SK-N-SH treated with all-trans-retinoic acid at 6 μM for 48 hours (cell line): ENCODE results near the gene MYH11.

ENCODE experiments used
- ATAC-seq: fragments of 200-7000 bp; cut with Tn5 transposase; 3 replicates; pipeline ENCODE4 v1.9.1; 2020; ENCODE audit warnings: mild to moderate bottlenecking, moderate library complexity
- ARNTL ChIP-seq: fragments of 450-650 bp; formaldehyde crosslinking; IDR thresholded peaks from 2 replicates; pipeline ENCODE4 v1.5.0; 2020; ENCODE audit warnings: low read depth, mild to moderate bottlenecking, moderate library complexity, borderline replicate concordance
- BACH2 ChIP-seq: fragments of 250-450 bp; sonication (Bioruptor Pico); IDR thresholded peaks from 2 replicates; pipeline ENCODE4 v1.9.0; 2021; ENCODE audit warnings: mild to moderate bottlenecking, borderline replicate concordance
- CSDC2 ChIP-seq: fragments of 250-450 bp; sonication (Bioruptor Pico); IDR thresholded peaks from 2 replicates; pipeline ENCODE4 v1.5.0; 2020; ENCODE audit warnings: mild to moderate bottlenecking, moderate library complexity
- ESRRG ChIP-seq: fragments of 250-450 bp; sonication (Bioruptor Pico); IDR thresholded peaks from 2 replicates; pipeline ENCODE4 v1.6.1; 2021; ENCODE audit warnings: mild to moderate bottlenecking
- GLIS3 ChIP-seq: fragments of 250-450 bp; sonication (Bioruptor Pico); IDR thresholded peaks from 2 replicates; pipeline ENCODE4 v1.5.0; 2020; ENCODE audit warnings: mild to moderate bottlenecking, moderate library complexity
- ISL1 ChIP-seq: fragments of 250-450 bp; sonication (Bioruptor Pico); IDR thresholded peaks from 2 replicates; pipeline ENCODE4 v2.1.2; 2022; ENCODE audit warnings: mild to moderate bottlenecking, moderate library complexity
- OSR1 ChIP-seq: fragments of 250-450 bp; sonication (Bioruptor Pico); IDR thresholded peaks from 2 replicates; pipeline ENCODE4 v1.8.0; 2022; ENCODE audit warnings: moderate library complexity, mild to moderate bottlenecking, inconsistent platforms
- PPARA ChIP-seq: fragments of 250-450 bp; sonication (Bioruptor Pico); IDR thresholded peaks from 2 replicates; pipeline ENCODE4 v1.5.0; 2020; ENCODE audit warnings: mild to moderate bottlenecking, borderline replicate concordance
- RARB ChIP-seq: fragments of 250-450 bp; sonication (Bioruptor Pico); IDR thresholded peaks from 2 replicates; pipeline ENCODE4 v1.8.0; 2021; ENCODE audit warnings: mild to moderate bottlenecking, moderate library complexity
- SNAI2 ChIP-seq: fragments of 250-450 bp; sonication (Bioruptor Pico); IDR thresholded peaks from 2 replicates; pipeline ENCODE4 v1.5.0; 2020; ENCODE audit warnings: mild to moderate bottlenecking, moderate library complexity
- TCF4 ChIP-seq: fragments of 250-450 bp; sonication (Bioruptor Pico); IDR thresholded peaks from 2 replicates; pipeline ENCODE4 v1.8.0; 2021; ENCODE audit warnings: mild to moderate bottlenecking, moderate library complexity, borderline replicate concordance
- TOX ChIP-seq: fragments of 250-450 bp; sonication (Bioruptor Pico); IDR thresholded peaks from 2 replicates; pipeline ENCODE4 v1.8.0; 2021; ENCODE audit warnings: mild to moderate bottlenecking, moderate library complexity, borderline replicate concordance
- ZC3H10 ChIP-seq: fragments of 250-450 bp; sonication (Bioruptor Pico); IDR thresholded peaks from 2 replicates; pipeline ENCODE4 v1.5.1; 2021; ENCODE audit warnings: mild to moderate bottlenecking, moderate library complexity
- ZFP3 ChIP-seq: fragments of 250-450 bp; sonication (Bioruptor Pico); IDR thresholded peaks from 2 replicates; pipeline ENCODE4 v1.5.0; 2020; ENCODE audit warnings: mild to moderate bottlenecking, moderate library complexity
- ZFP30 ChIP-seq: fragments of 450-650 bp; formaldehyde crosslinking; IDR thresholded peaks from 2 replicates; pipeline ENCODE4 v1.5.0; 2022; ENCODE audit warnings: mild to moderate bottlenecking, moderate library complexity
- ZNF565 ChIP-seq: fragments of 450-650 bp; formaldehyde crosslinking; conservative IDR thresholded peaks from 2 replicates; pipeline ENCODE4 v1.5.0; 2020; ENCODE audit warnings: low read depth, mild to moderate bottlenecking, moderate library complexity
- ZNF70 ChIP-seq: fragments of 450-650 bp; formaldehyde crosslinking; IDR thresholded peaks from 2 replicates; pipeline ENCODE4 v1.5.0; 2020; ENCODE audit warnings: mild to moderate bottlenecking, moderate library complexity
- ZNF8 ChIP-seq: fragments of 450-650 bp; formaldehyde crosslinking; IDR thresholded peaks from 2 replicates; pipeline ENCODE4 v1.5.0; 2020; ENCODE audit warnings: mild to moderate bottlenecking, moderate library complexity
- TF ChIP-seq, protein P1 (sequence below): fragments of 250-450 bp; sonication (Bioruptor Pico); IDR thresholded peaks from 2 replicates; pipeline ENCODE4 v1.5.1; 2020; ENCODE audit warnings: low read depth, mild to moderate bottlenecking, moderate library complexity
- TF ChIP-seq, protein P2 (sequence below): fragments of 250-450 bp; sonication (Bioruptor Pico); IDR thresholded peaks from 2 replicates; pipeline ENCODE4 v1.5.1; 2021; ENCODE audit warnings: mild to moderate bottlenecking, moderate library complexity
- TF ChIP-seq, protein P3 (sequence below): fragments of 250-450 bp; sonication (Bioruptor Pico); IDR thresholded peaks from 2 replicates; pipeline ENCODE4 v1.5.0; 2020; ENCODE audit warnings: mild to moderate bottlenecking, moderate library complexity
- TF ChIP-seq, protein P4 (sequence below): fragments of 250-450 bp; sonication (Bioruptor Pico); IDR thresholded peaks from 2 replicates; pipeline ENCODE4 v1.8.0; 2021; ENCODE audit warnings: low read depth, mild to moderate bottlenecking, moderate library complexity, borderline replicate concordance
- TF ChIP-seq, protein P5 (sequence below): fragments of 250-450 bp; sonication (Bioruptor Pico); IDR thresholded peaks from 2 replicates; pipeline ENCODE4 v1.8.0; 2020; ENCODE audit warnings: mild to moderate bottlenecking, moderate library complexity, borderline replicate concordance

MYH11 gene

DNA sequence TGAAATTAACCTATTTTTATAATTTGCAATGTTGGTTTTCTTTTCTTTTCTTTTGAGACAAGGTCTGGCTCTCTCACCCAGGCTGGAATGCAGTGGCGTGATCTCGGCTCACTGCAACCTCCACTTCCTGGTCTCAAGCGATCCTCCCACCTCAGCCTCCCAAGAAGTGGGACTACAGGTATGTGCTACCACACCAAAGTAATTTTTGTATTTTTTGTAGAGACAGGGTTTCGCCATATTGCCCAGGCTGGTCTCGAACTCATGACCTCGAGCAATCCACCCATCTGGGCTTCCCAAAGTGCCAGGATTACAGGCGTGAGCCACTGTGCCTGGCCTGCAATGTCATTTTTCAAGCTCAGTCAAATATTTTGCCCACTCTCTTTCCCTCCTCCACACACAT lies 36.0 kb downstream of the MYH11 start:
- TF ChIP-seq OSR1 (CRISPR knock-in tag) = no peak
- TF ChIP-seq, protein P1, sequence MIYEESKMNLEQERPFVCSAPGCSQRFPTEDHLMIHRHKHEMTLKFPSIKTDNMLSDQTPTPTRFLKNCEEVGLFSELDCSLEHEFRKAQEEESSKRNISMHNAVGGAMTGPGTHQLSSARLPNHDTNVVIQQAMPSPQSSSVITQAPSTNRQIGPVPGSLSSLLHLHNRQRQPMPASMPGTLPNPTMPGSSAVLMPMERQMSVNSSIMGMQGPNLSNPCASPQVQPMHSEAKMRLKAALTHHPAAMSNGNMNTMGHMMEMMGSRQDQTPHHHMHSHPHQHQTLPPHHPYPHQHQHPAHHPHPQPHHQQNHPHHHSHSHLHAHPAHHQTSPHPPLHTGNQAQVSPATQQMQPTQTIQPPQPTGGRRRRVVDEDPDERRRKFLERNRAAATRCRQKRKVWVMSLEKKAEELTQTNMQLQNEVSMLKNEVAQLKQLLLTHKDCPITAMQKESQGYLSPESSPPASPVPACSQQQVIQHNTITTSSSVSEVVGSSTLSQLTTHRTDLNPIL (CRISPR knock-in tag) = no peak
- no peak for TF ChIP-seq ZFP3 (CRISPR knock-in tag)
- TF ChIP-seq TOX = no peak
- TF ChIP-seq BACH2 (CRISPR knock-in tag) = no peak
- TF ChIP-seq TCF4 (CRISPR knock-in tag) = no peak
- TF ChIP-seq, protein P2, sequence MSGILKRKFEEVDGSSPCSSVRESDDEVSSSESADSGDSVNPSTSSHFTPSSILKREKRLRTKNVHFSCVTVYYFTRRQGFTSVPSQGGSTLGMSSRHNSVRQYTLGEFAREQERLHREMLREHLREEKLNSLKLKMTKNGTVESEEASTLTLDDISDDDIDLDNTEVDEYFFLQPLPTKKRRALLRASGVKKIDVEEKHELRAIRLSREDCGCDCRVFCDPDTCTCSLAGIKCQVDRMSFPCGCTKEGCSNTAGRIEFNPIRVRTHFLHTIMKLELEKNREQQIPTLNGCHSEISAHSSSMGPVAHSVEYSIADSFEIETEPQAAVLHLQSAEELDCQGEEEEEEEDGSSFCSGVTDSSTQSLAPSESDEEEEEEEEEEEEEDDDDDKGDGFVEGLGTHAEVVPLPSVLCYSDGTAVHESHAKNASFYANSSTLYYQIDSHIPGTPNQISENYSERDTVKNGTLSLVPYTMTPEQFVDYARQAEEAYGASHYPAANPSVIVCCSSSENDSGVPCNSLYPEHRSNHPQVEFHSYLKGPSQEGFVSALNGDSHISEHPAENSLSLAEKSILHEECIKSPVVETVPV (CRISPR knock-in tag) = no peak
- TF ChIP-seq RARB (CRISPR knock-in tag) = no peak
- no peak for TF ChIP-seq ISL1
- TF ChIP-seq GLIS3 = no peak
- TF ChIP-seq ARNTL (CRISPR knock-in tag) = no peak
- TF ChIP-seq, protein P3, sequence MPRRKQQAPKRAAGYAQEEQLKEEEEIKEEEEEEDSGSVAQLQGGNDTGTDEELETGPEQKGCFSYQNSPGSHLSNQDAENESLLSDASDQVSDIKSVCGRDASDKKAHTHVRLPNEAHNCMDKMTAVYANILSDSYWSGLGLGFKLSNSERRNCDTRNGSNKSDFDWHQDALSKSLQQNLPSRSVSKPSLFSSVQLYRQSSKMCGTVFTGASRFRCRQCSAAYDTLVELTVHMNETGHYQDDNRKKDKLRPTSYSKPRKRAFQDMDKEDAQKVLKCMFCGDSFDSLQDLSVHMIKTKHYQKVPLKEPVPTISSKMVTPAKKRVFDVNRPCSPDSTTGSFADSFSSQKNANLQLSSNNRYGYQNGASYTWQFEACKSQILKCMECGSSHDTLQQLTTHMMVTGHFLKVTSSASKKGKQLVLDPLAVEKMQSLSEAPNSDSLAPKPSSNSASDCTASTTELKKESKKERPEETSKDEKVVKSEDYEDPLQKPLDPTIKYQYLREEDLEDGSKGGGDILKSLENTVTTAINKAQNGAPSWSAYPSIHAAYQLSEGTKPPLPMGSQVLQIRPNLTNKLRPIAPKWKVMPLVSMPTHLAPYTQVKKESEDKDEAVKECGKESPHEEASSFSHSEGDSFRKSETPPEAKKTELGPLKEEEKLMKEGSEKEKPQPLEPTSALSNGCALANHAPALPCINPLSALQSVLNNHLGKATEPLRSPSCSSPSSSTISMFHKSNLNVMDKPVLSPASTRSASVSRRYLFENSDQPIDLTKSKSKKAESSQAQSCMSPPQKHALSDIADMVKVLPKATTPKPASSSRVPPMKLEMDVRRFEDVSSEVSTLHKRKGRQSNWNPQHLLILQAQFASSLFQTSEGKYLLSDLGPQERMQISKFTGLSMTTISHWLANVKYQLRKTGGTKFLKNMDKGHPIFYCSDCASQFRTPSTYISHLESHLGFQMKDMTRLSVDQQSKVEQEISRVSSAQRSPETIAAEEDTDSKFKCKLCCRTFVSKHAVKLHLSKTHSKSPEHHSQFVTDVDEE = no peak
- no peak for TF ChIP-seq ZNF8
- TF ChIP-seq ZC3H10 (CRISPR knock-in tag) = no peak
- TF ChIP-seq ESRRG (CRISPR knock-in tag) = no peak
- TF ChIP-seq CSDC2 = no peak
- TF ChIP-seq, protein P4, sequence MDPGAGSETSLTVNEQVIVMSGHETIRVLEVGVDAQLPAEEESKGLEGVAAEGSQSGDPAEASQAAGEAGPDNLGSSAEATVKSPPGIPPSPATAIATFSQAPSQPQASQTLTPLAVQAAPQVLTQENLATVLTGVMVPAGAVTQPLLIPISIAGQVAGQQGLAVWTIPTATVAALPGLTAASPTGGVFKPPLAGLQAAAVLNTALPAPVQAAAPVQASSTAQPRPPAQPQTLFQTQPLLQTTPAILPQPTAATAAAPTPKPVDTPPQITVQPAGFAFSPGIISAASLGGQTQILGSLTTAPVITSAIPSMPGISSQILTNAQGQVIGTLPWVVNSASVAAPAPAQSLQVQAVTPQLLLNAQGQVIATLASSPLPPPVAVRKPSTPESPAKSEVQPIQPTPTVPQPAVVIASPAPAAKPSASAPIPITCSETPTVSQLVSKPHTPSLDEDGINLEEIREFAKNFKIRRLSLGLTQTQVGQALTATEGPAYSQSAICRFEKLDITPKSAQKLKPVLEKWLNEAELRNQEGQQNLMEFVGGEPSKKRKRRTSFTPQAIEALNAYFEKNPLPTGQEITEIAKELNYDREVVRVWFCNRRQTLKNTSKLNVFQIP = no peak
- TF ChIP-seq ZNF565 (CRISPR knock-in tag) = no peak
- no peak for TF ChIP-seq PPARA (CRISPR knock-in tag)
- TF ChIP-seq ZNF70 (CRISPR knock-in tag) = no peak
- no peak for ATAC-seq

DNA sequence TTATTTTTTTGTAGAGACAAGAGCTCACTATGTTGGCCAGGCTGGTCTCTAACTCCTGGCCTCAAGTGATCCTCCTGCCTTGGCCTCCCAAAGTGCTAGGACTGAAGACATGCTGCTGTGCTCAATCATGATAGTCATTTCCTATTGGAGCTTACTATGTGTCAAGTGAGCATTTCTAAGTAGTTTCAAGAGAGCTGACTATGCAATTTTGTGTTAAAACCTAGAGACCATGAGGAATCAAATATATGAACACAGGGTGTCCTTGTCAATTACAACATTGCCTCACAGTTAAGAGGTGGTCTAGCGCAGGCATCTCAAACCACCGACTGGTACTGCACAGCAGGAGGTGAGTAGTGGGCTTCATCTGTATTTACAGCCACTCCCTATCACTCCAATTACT lies 37.8 kb downstream of the MYH11 start:
- TF ChIP-seq ZC3H10 (CRISPR knock-in tag) (no peak), ZFP30 (CRISPR knock-in tag) (no peak), GLIS3 (no peak), ZFP3 (CRISPR knock-in tag) (no peak), BACH2 (CRISPR knock-in tag) (no peak)
- TF ChIP-seq, protein P5, sequence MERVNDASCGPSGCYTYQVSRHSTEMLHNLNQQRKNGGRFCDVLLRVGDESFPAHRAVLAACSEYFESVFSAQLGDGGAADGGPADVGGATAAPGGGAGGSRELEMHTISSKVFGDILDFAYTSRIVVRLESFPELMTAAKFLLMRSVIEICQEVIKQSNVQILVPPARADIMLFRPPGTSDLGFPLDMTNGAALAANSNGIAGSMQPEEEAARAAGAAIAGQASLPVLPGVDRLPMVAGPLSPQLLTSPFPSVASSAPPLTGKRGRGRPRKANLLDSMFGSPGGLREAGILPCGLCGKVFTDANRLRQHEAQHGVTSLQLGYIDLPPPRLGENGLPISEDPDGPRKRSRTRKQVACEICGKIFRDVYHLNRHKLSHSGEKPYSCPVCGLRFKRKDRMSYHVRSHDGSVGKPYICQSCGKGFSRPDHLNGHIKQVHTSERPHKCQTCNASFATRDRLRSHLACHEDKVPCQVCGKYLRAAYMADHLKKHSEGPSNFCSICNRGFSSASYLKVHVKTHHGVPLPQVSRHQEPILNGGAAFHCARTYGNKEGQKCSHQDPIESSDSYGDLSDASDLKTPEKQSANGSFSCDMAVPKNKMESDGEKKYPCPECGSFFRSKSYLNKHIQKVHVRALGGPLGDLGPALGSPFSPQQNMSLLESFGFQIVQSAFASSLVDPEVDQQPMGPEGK = no peak
- no peak for ATAC-seq

DNA sequence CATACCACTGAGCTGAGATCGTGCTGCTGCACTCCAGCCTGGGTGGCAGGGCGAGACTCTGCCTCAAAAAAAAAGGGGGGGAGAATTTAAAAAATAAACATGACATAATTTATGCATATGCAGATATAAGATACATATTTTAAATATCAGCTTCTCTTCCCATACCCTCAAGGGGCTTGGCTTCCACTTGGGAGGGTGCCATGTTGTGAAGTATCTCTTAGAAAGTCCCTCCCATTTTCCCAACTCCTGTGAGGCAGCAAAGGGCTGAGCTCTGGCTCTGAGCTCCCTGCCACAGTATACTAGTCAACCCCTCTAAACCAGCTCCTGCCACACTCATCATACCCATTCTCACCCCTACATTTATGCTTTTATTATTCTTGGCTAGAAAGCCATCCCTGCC lies 39.4 kb downstream of the MYH11 start:
- no peak for ATAC-seq
- no peak for TF ChIP-seq CSDC2
- TF ChIP-seq OSR1 (CRISPR knock-in tag) = no peak
- no peak for TF ChIP-seq ZFP3 (CRISPR knock-in tag)
- no peak for TF ChIP-seq ZC3H10 (CRISPR knock-in tag)
- no peak for TF ChIP-seq SNAI2
- TF ChIP-seq PPARA (CRISPR knock-in tag) = no peak
- no peak for TF ChIP-seq BACH2 (CRISPR knock-in tag)
